Rectal smooth muscle tissue (tissue), 1 donor: ENCODE results near the gene POLR2H.

ENCODE experiments used
- H3K27ac ChIP-seq: one replicate; pipeline ENCODE4 v1.7.0; 2013; ENCODE audit warnings: low read depth, low read length, inconsistent platforms
- H3K27me3 ChIP-seq: one replicate; pipeline ENCODE4 v1.7.0; 2013; ENCODE audit warnings: low read length; ENCODE audit not compliant: control insufficient read depth, insufficient read depth
- H3K36me3 ChIP-seq: one replicate; pipeline ENCODE4 v1.7.0; 2013; ENCODE audit warnings: low read length; ENCODE audit not compliant: control insufficient read depth, insufficient read depth
- H3K4me1 ChIP-seq: one replicate; pipeline ENCODE4 v1.7.0; 2013; ENCODE audit warnings: low read length; ENCODE audit not compliant: control insufficient read depth, insufficient read depth
- H3K4me3 ChIP-seq: one replicate; pipeline ENCODE4 v1.7.0; 2013; ENCODE audit warnings: low read length
- H3K9ac ChIP-seq: one replicate; pipeline ENCODE4 v1.7.0; 2013; ENCODE audit warnings: low read length

Gene POLR2H

GRCh38 chr3:184391266-184391665, 29.8 kb downstream of the POLR2H start:
- Histone ChIP-seq H3K27me3 (no peaks in the 10 kb centered on the region), H3K4me3 (no peak overlapping the region), H3K4me1 (no peaks in the 10 kb centered on the region), H3K9ac (no peak overlapping the region), H3K27ac (no peak overlapping the region), H3K36me3 (no peaks in the 10 kb centered on the region)

- H3K4me3 ChIP-seq, result no peak overlapping the region
- H3K27me3 ChIP-seq, result no peaks in the 10 kb centered on the region
- H3K27ac ChIP-seq, result no peak overlapping the region
- H3K4me1 ChIP-seq, result no peaks in the 10 kb centered on the region
- H3K36me3 ChIP-seq, result no peaks in the 10 kb centered on the region
- no peak overlapping the region for H3K9ac ChIP-seq
These were observed 33.8 kb downstream of the POLR2H start for GRCh38 chr3:184395320-184395660.

GRCh38 chr3:184399410-184399809, 37.9 kb downstream of the POLR2H start:
- Histone ChIP-seq H3K27me3 (no peaks in the 10 kb centered on the region), H3K27ac (no peak overlapping the region), H3K9ac (no peak overlapping the region), H3K4me1 (no peaks in the 10 kb centered on the region), H3K4me3 (no peak overlapping the region), H3K36me3 (no peaks in the 10 kb centered on the region)

GRCh38 chr3:184405075-184406030, 43.8 kb downstream of the POLR2H start:
- no peak overlapping the region for H3K9ac ChIP-seq
- H3K27me3 ChIP-seq, result no peaks in the 10 kb centered on the region
- no peak overlapping the region for H3K4me3 ChIP-seq
- H3K27ac ChIP-seq, result no peak overlapping the region
- H3K4me1 ChIP-seq, result no peaks in the 10 kb centered on the region
- H3K36me3 ChIP-seq, result no peaks in the 10 kb centered on the region

GRCh38 chr3:184409331-184409926, 47.9 kb downstream of the POLR2H start:
- Histone ChIP-seq H3K9ac (no peak overlapping the region), H3K36me3 (no peaks in the 10 kb centered on the region), H3K4me1 (no peaks in the 10 kb centered on the region)

GRCh38 chr3:184409946-184410500, 48.5 kb downstream of the POLR2H start:
- Histone ChIP-seq H3K36me3 (no peaks in the 10 kb centered on the region), H3K9ac (no peak overlapping the region), H3K4me3 (no peak overlapping the region), H3K27me3 (no peaks in the 10 kb centered on the region), H3K27ac (no peak overlapping the region), H3K4me1 (no peaks in the 10 kb centered on the region)

More at GRCh38 chr3:184409331-184409926, 47.9 kb downstream of the POLR2H start:
- H3K4me3 ChIP-seq, result no peak overlapping the region
- H3K27ac ChIP-seq, result no peak overlapping the region
- H3K27me3 ChIP-seq, result no peaks in the 10 kb centered on the region

GRCh38 chr3:184414418-184415202, 53.1 kb downstream of the POLR2H start:
- no peak overlapping the region for H3K4me3 ChIP-seq
- H3K27ac ChIP-seq, result no peak overlapping the region
- H3K4me1 ChIP-seq, result no peaks in the 10 kb centered on the region
- H3K27me3 ChIP-seq, result no peaks in the 10 kb centered on the region
- no peaks in the 10 kb centered on the region for H3K36me3 ChIP-seq
- no peak overlapping the region for H3K9ac ChIP-seq

- Histone ChIP-seq H3K27me3 (no peaks in the 10 kb centered on the region), H3K4me1 (no peaks in the 10 kb centered on the region), H3K4me3 (no peak overlapping the region), H3K36me3 (no peaks in the 10 kb centered on the region), H3K9ac (no peak overlapping the region), H3K27ac (no peak overlapping the region)
These were observed 53.6 kb downstream of the POLR2H start for GRCh38 chr3:184415203-184415490.

- Histone ChIP-seq H3K27ac (no peak overlapping the region), H3K4me1 (no peaks in the 10 kb centered on the region), H3K4me3 (no peak overlapping the region), H3K27me3 (no peaks in the 10 kb centered on the region), H3K36me3 (no peaks in the 10 kb centered on the region), H3K9ac (no peak overlapping the region)
These were observed 56.3 kb downstream of the POLR2H start for GRCh38 chr3:184417619-184418327.
